ENCODE results near the gene ERC2.
A peak's percentile ranks its signal among the peaks of the same experiment; 100 is the strongest.
"Not testable (repeated sequence)": the region's sequence is repeated elsewhere in the genome, so short reads cannot be mapped to it uniquely, and the experiment has no call there.

Gene ERC2

DNA sequence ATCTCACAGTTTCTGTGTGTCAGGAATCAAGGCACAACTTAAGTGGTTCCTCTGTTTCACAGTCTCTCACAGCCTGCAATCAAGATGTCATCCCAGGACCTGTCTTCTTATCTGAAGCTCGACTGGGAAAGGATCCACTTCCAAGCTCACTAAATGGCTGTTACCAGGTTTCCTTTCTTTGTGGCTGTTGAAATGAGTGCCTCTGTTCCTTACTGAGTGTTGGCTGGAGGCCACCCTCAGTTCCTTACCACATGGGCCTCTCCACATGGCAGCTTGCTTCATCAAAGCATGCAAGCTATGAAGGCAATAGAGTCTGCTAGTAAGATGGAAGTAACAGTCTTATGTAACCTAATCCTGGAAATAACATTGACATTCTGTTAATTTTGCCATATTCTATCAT, 174.0 kb downstream of the ERC2 start:
- Mint-ChIP-seq H3K27ac (no peak overlapping the region), H3K4me3 (no peak overlapping the region), H3K36me3 (ENCODE audit: low read depth) (peaks cover 3% of the 10 kb centered on the region), H3K27me3 (ENCODE audit: low read depth) (no peaks in the 10 kb centered on the region), H3K4me1 (ENCODE audit: low read depth) (peaks cover 20% of the 10 kb centered on the region), H3K9me3 (peaks cover 3% of the 10 kb centered on the region)

DNA sequence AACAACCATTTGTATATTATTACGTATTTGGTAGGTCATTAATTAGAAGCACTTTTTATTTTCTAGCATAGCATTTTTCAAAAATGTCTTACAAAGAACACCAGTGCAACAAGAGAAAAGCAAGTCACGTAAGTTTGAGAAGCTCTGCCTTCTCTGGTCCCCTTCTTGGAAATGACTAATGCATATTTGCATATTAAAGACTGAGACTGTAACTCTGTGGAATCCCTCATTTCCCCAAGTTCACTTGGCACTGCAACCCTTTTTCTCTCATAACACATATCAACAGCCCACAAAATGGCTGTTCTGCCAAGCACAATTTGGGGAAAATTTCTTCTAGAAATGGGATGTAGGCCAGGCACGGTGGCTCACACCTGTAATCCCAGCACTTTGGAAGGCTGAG, 176.3 kb downstream of the ERC2 start:
- Mint-ChIP-seq H3K36me3 (ENCODE audit: low read depth) (peaks cover 3% of the 10 kb centered on the region), H3K4me1 (ENCODE audit: low read depth) (peaks cover 23% of the 10 kb centered on the region), H3K27me3 (ENCODE audit: low read depth) (no peaks in the 10 kb centered on the region), H3K4me3 (no peak overlapping the region), H3K9me3 (peaks cover 3% of the 10 kb centered on the region), H3K27ac (peak overlapping the region; percentile 56)

DNA sequence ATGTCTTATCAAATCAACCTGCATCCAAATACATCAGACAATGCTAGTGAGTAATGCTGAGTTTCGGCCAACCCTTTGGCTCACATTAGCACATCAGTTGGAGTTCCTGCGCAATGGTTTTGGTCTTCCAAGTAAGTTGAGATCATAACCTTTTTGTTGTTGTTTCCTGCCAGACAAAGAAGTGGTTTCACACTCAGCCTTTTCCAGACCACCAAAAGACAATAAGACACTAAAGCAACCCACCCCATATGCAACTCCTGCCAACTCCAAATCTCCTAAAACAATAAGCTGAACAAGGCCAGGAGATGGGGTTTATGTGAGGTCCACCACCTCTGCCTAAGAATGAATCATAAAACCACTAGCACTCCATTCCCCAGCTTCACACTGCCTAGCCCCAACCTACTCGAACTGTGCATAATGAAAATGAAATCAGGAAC, 177.0 kb downstream of the ERC2 start:
- Mint-ChIP-seq H3K36me3 (ENCODE audit: low read depth) (peaks cover 3% of the 10 kb centered on the region), H3K27ac (peak overlapping the region; percentile 64), H3K4me1 (ENCODE audit: low read depth) (peaks cover 23% of the 10 kb centered on the region), H3K4me3 (peak overlapping the region; percentile 20), H3K27me3 (ENCODE audit: low read depth) (no peaks in the 10 kb centered on the region), H3K9me3 (peaks cover 3% of the 10 kb centered on the region)

DNA sequence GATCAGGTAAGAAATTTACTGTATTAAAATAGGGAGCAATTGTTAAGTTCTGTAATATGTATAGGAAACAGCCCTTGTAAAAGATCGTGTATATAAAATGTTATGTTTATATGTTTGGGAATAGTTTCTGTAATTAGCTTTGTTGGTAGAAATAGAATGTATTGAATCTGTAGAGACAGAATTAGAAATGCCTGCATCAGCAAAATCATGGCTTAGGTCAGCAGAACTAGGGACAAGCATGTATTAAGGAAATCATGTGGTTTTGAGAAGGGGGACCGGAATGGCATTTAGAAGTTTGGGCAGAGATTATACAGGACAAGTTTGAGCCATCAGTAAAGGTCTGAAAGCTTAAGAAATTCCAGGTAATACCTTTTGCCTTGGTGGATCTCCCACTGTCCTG, 177.9 kb downstream of the ERC2 start:
- Mint-ChIP-seq H3K4me1 (ENCODE audit: low read depth) (peaks cover 23% of the 10 kb centered on the region), H3K4me3 (no peak overlapping the region), H3K9me3 (peaks cover 3% of the 10 kb centered on the region), H3K27me3 (ENCODE audit: low read depth) (peaks cover 3% of the 10 kb centered on the region), H3K27ac (no peak overlapping the region), H3K36me3 (ENCODE audit: low read depth) (peaks cover 3% of the 10 kb centered on the region)

DNA sequence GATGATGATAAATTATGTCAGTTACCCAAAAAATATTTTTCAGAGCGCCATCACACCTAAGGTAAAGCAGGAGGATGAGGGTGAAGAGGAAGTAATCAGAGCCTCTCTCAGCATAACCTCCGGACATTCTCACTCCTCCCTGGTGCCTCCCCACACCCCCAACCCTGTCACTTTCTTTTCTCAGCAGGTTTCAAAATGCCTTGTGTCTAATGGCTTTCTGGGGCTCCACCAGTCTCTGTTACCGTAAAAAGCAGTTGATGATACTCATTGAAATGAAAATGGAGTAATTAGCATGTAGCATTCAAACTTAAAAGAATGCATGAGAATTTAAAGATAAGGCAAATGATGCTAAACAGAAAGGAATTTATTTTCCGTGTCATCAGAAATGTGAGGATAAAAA, 180.0 kb downstream of the ERC2 start:
- H3K4me1 Mint-ChIP-seq (ENCODE audit: low read depth): peaks cover 20% of the 10 kb centered on the region
- H3K4me3 Mint-ChIP-seq: no peak overlapping the region
- H3K27me3 Mint-ChIP-seq (ENCODE audit: low read depth): peaks cover 15% of the 10 kb centered on the region
- no peaks in the 10 kb centered on the region for H3K36me3 Mint-ChIP-seq (ENCODE audit: low read depth)
- no peak overlapping the region for H3K27ac Mint-ChIP-seq
- peaks cover 3% of the 10 kb centered on the region for H3K9me3 Mint-ChIP-seq

DNA sequence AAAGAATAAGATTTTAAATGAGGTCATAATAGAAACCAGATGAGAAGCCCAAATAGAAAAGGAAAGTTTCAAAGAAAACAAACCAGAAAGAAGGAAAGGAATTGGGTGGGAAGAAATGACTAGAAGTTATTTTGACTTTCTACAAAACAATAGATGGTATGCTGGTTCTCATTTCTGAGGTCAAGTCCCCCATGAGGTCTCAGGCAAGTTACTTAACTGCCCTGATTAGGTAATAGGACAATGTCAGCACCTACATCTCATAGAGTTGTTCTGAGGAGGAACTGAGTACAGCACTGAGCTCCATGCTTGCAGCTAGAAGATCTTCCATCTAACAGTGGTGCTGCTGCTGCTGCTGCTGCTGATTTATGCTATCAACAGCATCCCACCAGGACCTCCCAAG, 185.9 kb downstream of the ERC2 start:
- no peaks in the 10 kb centered on the region for H3K9me3 Mint-ChIP-seq
- no peaks in the 10 kb centered on the region for H3K36me3 Mint-ChIP-seq (ENCODE audit: low read depth)
- no peaks in the 10 kb centered on the region for H3K4me1 Mint-ChIP-seq (ENCODE audit: low read depth)
- H3K27ac Mint-ChIP-seq: no peak overlapping the region
- H3K4me3 Mint-ChIP-seq: no peak overlapping the region
- H3K27me3 Mint-ChIP-seq (ENCODE audit: low read depth): peaks cover 15% of the 10 kb centered on the region

DNA sequence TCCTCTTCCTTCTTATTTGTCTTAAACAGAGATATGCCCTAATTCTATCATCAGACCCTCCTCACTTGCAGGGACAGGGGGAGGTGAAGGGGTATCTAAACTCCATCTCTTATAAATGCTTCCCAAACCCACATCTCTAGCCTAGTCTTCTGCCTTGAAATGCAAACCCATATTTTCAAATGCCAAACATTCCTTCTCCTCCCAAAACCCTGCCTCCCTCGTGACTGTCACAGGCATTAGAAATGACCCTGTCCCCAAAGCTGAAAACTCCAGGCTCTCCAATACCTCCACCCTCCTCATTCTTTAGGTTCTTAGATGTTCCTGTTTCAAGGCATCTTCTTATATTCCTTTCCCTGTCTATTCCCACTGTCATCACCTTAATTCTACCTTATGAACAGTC, 191.0 kb downstream of the ERC2 start:
- Mint-ChIP-seq H3K9me3 (no peaks in the 10 kb centered on the region), H3K4me1 (ENCODE audit: low read depth) (no peaks in the 10 kb centered on the region), H3K27ac (no peak overlapping the region), H3K27me3 (ENCODE audit: low read depth) (no peaks in the 10 kb centered on the region), H3K36me3 (ENCODE audit: low read depth) (no peaks in the 10 kb centered on the region), H3K4me3 (no peak overlapping the region)

DNA sequence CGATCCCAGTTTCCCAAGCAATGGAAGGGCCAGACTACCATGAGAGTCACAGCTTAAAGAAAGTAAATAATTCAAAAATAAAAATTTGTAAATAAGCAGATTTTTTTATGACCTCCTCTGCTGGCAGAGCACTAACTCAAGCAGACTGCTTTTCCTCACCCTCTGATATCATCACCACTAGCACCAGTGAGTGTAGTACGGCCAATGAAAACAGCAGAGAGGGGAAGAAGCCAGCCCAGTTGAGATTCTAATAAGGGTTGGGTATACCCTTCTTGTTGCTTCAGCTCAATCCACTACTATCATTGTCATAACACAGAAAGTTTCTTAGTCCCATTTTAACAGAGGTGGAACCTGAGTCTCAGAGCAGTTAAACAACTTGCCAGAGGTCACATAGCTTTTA, 193.1 kb downstream of the ERC2 start:
- H3K4me3 Mint-ChIP-seq: no peak overlapping the region
- H3K9me3 Mint-ChIP-seq: no peaks in the 10 kb centered on the region
- H3K27ac Mint-ChIP-seq: no peak overlapping the region
- H3K4me1 Mint-ChIP-seq (ENCODE audit: low read depth): no peaks in the 10 kb centered on the region
- H3K36me3 Mint-ChIP-seq (ENCODE audit: low read depth): no peaks in the 10 kb centered on the region
- no peaks in the 10 kb centered on the region for H3K27me3 Mint-ChIP-seq (ENCODE audit: low read depth)

DNA sequence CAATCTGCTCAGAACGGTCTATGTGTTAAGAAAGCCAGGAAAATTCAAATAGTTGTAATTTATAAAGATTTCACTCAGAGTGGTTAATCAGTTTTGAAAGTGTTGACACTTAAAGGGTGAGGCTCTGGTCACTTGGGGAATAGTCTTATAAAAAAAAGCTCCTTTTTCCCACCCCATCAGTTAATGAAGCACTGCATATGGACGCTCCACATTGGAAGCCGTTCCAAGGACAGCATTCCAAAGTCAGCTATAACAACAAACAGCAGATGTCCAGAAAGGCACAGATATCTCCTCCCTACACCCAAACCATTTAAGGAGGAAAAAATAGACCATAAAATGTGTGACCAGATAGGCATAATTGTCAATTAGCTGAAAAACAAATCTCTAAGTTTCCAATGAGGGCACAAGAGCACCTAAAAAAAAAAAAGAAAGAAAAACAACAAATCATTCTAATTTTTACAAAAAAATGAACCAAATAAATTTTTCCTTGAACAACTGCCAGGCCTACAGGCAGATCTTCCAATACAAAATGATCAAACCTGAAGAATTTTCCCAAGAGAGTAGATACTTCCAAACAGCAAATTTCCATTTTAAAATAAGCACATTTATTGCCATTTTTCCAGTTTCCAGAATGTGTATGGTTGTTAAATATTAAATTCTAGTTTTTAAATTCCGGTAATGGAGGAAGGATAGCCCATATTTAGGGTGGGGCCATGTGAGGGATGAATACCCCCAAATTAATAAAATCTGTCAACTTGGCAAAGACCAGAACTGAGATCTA, 198.3 kb downstream of the ERC2 start:
- Mint-ChIP-seq H3K4me3 (no peak overlapping the region), H3K9me3 (no peaks in the 10 kb centered on the region), H3K4me1 (ENCODE audit: low read depth) (no peaks in the 10 kb centered on the region), H3K27ac (no peak overlapping the region), H3K27me3 (ENCODE audit: low read depth) (peaks cover 2% of the 10 kb centered on the region), H3K36me3 (ENCODE audit: low read depth) (no peaks in the 10 kb centered on the region)

DNA sequence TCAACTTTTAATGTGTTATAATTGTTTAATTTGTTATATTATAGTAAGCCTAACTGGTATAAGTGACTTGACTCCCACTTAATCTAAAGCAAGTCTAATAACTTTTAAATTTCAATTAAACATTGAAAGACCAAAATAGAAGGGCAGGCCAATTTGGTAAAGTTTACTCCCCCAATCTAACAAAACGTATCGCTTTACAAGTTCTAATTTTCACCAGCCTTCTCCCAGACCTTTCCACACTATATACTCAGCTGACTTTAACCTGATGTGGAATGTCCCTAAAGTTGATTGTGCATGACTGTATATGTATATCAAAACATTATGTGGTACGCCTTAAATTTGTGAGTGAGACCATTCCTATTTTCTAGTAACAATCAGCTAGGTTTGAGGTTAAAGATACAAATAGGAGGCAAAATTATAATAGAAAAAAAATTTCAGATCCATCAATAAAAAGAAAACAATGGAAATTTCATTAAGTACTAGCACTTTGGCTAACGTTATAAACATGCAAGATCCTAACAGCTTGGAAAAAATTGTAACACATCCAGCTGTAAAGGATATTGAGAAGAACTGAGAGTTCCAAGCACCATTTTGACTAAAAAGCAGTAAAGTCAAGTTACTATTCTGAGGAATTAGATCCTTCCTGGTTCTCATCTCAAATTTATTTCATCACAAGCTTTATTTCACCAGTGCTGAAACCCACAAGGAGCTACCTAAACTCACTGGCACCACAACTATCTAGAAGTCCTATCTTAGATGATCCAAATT, 199.5 kb downstream of the ERC2 start:
- Mint-ChIP-seq H3K4me1 (ENCODE audit: low read depth) (no peaks in the 10 kb centered on the region), H3K36me3 (ENCODE audit: low read depth) (no peaks in the 10 kb centered on the region), H3K4me3 (no peak overlapping the region), H3K9me3 (no peaks in the 10 kb centered on the region), H3K27me3 (ENCODE audit: low read depth) (peaks cover 10% of the 10 kb centered on the region), H3K27ac (no peak overlapping the region)

DNA sequence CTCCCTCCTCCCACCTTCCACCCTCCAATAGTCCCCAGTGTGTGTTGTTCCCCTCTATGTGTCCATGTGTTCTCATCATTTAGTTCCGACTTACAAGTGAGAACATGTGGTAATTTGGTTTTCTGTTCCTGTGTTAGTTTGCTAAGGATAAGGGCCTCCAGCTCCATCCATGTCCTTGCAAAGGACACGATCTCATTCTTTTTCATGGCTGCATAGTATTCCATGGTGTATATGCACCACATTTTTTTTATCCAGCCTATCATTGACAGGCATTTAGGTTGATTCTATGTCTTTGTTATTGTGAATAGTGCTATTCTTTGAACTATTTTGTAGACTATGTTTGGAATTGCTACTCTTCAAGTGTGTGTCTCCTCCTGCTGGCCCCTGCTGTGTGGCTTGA, 206.4 kb downstream of the ERC2 start:
- not testable (repeated sequence) for H3K9me3 Mint-ChIP-seq; H3K4me3 Mint-ChIP-seq; H3K36me3 Mint-ChIP-seq (ENCODE audit: low read depth); H3K4me1 Mint-ChIP-seq (ENCODE audit: low read depth); H3K27ac Mint-ChIP-seq
- peaks cover 15% of the 10 kb centered on the region for H3K27me3 Mint-ChIP-seq (ENCODE audit: low read depth)

DNA sequence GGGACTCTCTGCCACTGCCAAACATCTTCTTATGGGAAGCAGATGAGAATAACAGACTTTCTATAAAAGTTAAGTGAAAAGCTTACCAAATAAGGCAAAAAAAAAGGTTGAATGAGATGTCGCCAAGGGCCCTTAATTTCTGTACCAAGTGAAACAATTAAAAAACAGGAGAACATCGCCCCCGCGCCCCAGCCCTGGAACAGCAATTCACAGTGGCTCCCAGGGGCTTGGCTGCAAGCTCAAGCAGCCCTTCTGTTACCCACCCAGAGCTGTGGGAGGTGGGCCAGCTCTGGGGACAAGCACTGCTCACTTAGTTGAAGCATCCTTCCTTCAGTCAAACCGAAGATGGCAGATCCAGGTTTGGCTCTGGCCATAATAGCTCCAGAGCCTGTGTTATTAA, 208.0 kb downstream of the ERC2 start:
- Mint-ChIP-seq H3K9me3 (peaks cover 6% of the 10 kb centered on the region), H3K4me3 (no peak overlapping the region), H3K27me3 (ENCODE audit: low read depth) (peaks cover 15% of the 10 kb centered on the region), H3K27ac (no peak overlapping the region), H3K36me3 (ENCODE audit: low read depth) (no peaks in the 10 kb centered on the region), H3K4me1 (ENCODE audit: low read depth) (no peaks in the 10 kb centered on the region)

DNA sequence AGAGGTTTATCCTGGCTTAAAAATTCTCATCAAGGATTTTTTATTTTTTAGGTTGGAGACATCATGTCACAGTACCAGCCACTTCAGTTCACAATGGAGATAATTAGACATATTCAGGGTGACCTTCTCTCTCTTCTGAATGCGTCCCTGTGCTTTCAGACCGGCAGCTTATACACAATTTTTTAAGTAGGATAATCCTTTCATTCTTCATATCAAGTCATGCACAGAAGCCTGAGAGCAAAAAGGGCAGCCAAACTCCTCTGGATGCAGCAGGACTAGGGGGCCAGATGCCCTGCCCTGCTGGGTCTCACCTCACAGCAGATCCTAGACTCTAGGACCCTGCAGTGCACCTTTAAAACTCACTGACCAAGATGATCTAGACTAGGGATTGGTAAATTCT, 210.4 kb downstream of the ERC2 start:
- H3K36me3 Mint-ChIP-seq (ENCODE audit: low read depth): no peaks in the 10 kb centered on the region
- H3K4me1 Mint-ChIP-seq (ENCODE audit: low read depth): no peaks in the 10 kb centered on the region
- H3K27me3 Mint-ChIP-seq (ENCODE audit: low read depth): peaks cover 5% of the 10 kb centered on the region
- no peak overlapping the region for H3K4me3 Mint-ChIP-seq
- H3K9me3 Mint-ChIP-seq: peaks cover 6% of the 10 kb centered on the region
- no peak overlapping the region for H3K27ac Mint-ChIP-seq

DNA sequence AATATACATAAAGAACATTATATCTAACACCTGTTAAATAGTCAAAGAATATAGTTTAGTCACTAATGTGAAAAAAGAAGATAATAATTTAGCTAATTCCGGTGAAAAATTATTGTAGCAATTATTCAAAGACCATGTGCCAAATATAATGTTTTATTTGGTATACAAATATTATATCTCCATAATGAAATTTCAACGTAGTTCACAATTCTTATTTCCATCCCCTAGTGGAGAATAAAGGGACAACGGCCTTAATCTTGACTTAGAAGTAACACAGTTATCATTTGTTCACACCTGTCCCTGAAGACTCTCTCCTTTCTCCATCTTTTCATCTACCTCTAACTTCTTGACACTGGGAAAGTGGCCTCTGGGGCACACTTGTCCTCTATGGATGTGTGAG, 213.4 kb downstream of the ERC2 start:
- H3K36me3 Mint-ChIP-seq (ENCODE audit: low read depth): no peaks in the 10 kb centered on the region
- H3K27ac Mint-ChIP-seq: no peak overlapping the region
- peaks cover 8% of the 10 kb centered on the region for H3K27me3 Mint-ChIP-seq (ENCODE audit: low read depth)
- no peaks in the 10 kb centered on the region for H3K9me3 Mint-ChIP-seq
- no peak overlapping the region for H3K4me3 Mint-ChIP-seq
- H3K4me1 Mint-ChIP-seq (ENCODE audit: low read depth): no peaks in the 10 kb centered on the region

DNA sequence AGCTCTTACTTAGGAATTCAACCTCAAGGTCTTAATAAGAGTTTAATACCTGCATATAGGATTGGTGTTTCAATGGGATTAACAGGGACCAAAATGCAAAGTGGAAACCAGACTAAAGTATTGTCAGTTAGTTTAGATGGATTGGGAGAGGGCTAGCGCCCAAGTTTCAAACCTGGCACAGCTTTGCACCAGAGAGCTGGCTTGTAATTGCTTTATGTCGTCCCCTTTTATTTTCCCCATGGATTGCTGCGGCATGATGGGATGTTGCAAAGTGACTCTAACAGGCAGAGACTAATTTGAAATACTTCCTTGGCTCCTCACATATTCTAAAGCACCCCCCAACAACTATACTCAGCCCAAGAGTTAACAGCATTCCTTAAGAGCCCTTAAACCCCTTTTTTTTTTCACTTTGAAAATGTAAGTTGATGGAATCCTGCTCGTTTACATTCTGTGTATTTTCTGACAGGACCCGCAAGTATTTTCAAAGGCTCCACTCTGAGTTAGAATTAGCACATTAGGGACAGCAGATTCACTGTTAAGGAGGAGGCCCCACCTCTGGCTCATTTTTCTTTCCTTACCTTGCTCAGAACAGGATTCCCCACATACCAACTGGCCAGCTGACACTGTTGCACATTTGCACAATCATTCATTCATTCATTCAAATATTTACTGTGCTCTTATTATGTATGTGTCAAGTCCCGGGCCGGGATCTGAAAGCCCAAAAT, 214.2 kb downstream of the ERC2 start:
- no peaks in the 10 kb centered on the region for H3K9me3 Mint-ChIP-seq
- H3K27ac Mint-ChIP-seq: no peak overlapping the region
- peaks cover 8% of the 10 kb centered on the region for H3K27me3 Mint-ChIP-seq (ENCODE audit: low read depth)
- no peaks in the 10 kb centered on the region for H3K36me3 Mint-ChIP-seq (ENCODE audit: low read depth)
- H3K4me3 Mint-ChIP-seq: no peak overlapping the region
- H3K4me1 Mint-ChIP-seq (ENCODE audit: low read depth): no peaks in the 10 kb centered on the region

All from T-helper 1 cell treated with Interleukin-12 subunit alpha and Interleukin-12 subunit beta and Interleukin-4 antibody, amounts not matched to agents 30 μg/mL and 1 μg/mL, for 36 hours (primary cell).